ENCODE data around the gene DPP10. TPM values are rescaled to one million over a fixed set of nuclear protein-coding genes. Genes with fewer than 3 reads are reported as not detected.

The DPP10 gene
- total and polyA plus RNA-seq, 7 donors: 0.60 to 4.4 (median 3.5) TPM

DNA sequence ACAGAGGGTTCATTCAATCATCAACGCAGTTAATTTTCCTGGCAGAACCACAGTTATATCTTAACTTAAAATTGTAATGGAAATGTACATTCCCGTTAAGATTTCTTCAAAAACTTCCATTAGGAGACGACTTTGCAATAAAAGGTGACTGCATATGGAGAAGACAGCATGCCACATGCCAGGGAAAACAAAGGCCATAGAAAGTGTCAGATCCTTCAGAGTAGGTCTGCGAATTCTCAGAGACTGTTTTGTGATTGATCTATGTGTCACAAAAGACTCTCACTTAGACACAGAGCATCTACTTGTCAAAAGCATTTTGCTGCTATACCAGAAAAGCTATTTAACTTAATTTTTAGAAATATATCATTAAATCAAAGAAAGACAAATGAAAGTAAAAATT lies 274.6 kb downstream of the DPP10 start:
- no peak overlapping the region for H3K27ac ChIP-seq
- no peak for DNase-seq
- H3K4me3 ChIP-seq: no peak overlapping the region
- intact Hi-C loops (cut with DNase I): no loop called here
- TF ChIP-seq, protein P1, sequence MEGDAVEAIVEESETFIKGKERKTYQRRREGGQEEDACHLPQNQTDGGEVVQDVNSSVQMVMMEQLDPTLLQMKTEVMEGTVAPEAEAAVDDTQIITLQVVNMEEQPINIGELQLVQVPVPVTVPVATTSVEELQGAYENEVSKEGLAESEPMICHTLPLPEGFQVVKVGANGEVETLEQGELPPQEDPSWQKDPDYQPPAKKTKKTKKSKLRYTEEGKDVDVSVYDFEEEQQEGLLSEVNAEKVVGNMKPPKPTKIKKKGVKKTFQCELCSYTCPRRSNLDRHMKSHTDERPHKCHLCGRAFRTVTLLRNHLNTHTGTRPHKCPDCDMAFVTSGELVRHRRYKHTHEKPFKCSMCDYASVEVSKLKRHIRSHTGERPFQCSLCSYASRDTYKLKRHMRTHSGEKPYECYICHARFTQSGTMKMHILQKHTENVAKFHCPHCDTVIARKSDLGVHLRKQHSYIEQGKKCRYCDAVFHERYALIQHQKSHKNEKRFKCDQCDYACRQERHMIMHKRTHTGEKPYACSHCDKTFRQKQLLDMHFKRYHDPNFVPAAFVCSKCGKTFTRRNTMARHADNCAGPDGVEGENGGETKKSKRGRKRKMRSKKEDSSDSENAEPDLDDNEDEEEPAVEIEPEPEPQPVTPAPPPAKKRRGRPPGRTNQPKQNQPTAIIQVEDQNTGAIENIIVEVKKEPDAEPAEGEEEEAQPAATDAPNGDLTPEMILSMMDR (IDR thresholded peaks at IDR 0.05): no peak
- TF ChIP-seq EP300 (IDR thresholded peaks at IDR 0.05) (no peak), POLR2AphosphoS5 (IDR thresholded peaks at IDR 0.05) (no peak), POLR2A (IDR thresholded peaks at IDR 0.05) (no peak)
- no peaks in the 10 kb centered on the region for H3K27me3 ChIP-seq
- no peaks in the 10 kb centered on the region for H3K36me3 ChIP-seq
- 66 to 73% methylated on average over 4 of the region's 4 CpGs for WGBS, 2 donors
- no peaks in the 10 kb centered on the region for H3K9me3 ChIP-seq
- no peaks in the 10 kb centered on the region for H3K4me1 ChIP-seq

DNA sequence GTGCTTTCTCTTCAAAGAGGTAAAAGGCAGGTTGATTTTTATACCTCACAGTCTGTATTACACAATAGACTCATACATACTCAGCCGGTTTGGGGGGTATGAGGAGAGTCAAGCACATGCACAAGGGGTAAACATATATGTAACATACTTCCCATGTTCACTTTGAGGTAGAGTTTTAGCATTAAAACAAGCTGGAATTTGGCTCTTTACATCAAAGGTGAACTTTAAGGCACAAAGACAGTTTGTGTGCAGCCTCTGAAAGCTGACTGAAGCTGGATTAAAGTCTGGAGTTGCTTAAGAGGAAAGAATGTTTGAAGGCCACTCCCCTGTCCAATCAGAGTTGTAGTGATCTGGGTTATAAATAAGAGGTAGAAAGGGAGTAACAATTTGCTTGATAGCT lies 282.0 kb downstream of the DPP10 start:
- intact Hi-C loops (cut with DNase I): no loop called here
- 20 to 56% methylated on average over 1 of the region's 1 CpG for WGBS, 2 donors
- H3K4me3 ChIP-seq: no peak overlapping the region
- no peaks in the 10 kb centered on the region for H3K27me3 ChIP-seq
- no peak overlapping the region for H3K27ac ChIP-seq
- H3K4me1 ChIP-seq: no peaks in the 10 kb centered on the region
- H3K9me3 ChIP-seq: no peaks in the 10 kb centered on the region
- H3K36me3 ChIP-seq: no peaks in the 10 kb centered on the region
- TF ChIP-seq EP300 (IDR thresholded peaks at IDR 0.05) (no peak), POLR2AphosphoS5 (IDR thresholded peaks at IDR 0.05) (no peak), POLR2A (IDR thresholded peaks at IDR 0.05) (no peak)
- TF ChIP-seq, protein P1 (IDR thresholded peaks at IDR 0.05): no peak
- no peak for DNase-seq

DNA sequence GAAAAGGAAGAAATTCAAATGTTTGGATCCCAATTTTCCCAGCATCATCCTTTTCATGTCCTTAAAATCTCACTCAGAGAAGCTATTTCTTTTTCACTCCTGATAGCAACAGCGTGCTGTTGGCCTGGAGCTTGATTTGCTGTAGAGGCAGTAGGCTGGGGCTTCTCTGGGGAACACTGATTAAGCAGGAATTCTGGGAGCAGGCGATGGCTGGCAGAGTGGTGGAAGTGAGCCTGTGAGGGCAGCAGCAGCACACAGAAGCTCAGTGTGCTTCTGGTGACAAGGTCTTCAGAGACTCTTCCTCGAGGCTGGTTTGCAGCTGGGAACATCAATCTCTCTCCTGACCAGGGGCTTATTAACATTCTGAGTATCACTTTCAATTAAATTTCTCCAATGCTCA lies 284.6 kb downstream of the DPP10 start:
- Histone ChIP-seq H3K9me3 (no peaks in the 10 kb centered on the region), H3K27ac (no peak overlapping the region), H3K27me3 (no peaks in the 10 kb centered on the region), H3K4me3 (no peak overlapping the region), H3K4me1 (no peaks in the 10 kb centered on the region), H3K36me3 (no peaks in the 10 kb centered on the region)
- 66 to 74% methylated on average over 3 of the region's 3 CpGs for WGBS, 2 donors
- DNase-seq: no peak
- no peak for TF ChIP-seq POLR2A (IDR thresholded peaks at IDR 0.05)
- no peak for TF ChIP-seq POLR2AphosphoS5 (IDR thresholded peaks at IDR 0.05)
- TF ChIP-seq, protein P1 (IDR thresholded peaks at IDR 0.05): no peak
- no peak for TF ChIP-seq EP300 (IDR thresholded peaks at IDR 0.05)
- intact Hi-C loops (cut with DNase I): no loop called here

DNA sequence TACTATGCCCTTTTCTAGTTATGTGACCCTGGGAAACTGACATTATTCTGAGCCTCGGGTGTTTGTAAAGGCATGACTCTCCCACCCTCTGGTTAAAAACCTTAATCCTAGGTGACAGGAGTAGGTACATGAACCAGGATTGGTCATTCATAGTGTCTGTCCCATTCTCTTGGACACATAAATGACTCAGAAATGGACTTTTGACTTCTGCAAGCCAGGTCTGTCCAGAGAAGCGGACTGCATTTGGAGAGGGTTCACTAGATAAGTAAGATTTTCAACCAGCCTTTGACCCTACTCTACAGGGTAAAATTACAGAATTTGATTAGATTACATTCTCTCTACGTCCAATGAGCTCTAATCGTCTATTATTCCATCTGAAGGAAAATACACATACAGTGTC lies 285.9 kb downstream of the DPP10 start:
- 64 to 80% methylated on average over 4 of the region's 4 CpGs for WGBS, 2 donors
- H3K9me3 ChIP-seq: no peaks in the 10 kb centered on the region
- H3K27me3 ChIP-seq: no peaks in the 10 kb centered on the region
- TF ChIP-seq, protein P1 (IDR thresholded peaks at IDR 0.05): no peak
- TF ChIP-seq POLR2A (IDR thresholded peaks at IDR 0.05) (no peak), POLR2AphosphoS5 (IDR thresholded peaks at IDR 0.05) (no peak), EP300 (IDR thresholded peaks at IDR 0.05) (no peak)
- H3K4me1 ChIP-seq: no peaks in the 10 kb centered on the region
- intact Hi-C loops (cut with DNase I): no loop called here
- no peak overlapping the region for H3K4me3 ChIP-seq
- no peaks in the 10 kb centered on the region for H3K36me3 ChIP-seq
- no peak for DNase-seq
- H3K27ac ChIP-seq: no peak overlapping the region

DNA sequence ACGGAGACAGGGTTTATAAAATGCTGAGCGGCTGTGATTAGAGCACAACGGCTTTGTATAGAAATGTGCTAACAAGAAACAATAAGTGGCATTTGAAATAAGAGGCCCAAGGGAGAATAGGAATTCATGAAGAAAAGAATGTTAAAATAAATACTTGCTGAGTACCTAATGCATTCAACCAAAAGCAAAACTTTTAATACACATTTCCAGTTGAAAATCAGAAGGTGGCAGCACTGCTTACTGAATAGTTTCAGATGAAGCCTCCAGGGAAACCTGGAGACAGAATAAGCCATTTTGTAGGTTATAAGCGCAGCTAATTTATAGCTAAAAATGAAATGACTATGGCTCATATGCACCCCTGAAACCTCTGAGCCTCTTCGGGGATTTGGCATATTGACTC lies 286.6 kb downstream of the DPP10 start:
- DNase-seq: no peak
- Histone ChIP-seq H3K27ac (no peak overlapping the region), H3K9me3 (no peaks in the 10 kb centered on the region), H3K27me3 (no peaks in the 10 kb centered on the region), H3K4me1 (no peaks in the 10 kb centered on the region), H3K4me3 (no peak overlapping the region), H3K36me3 (no peaks in the 10 kb centered on the region)
- TF ChIP-seq POLR2A (IDR thresholded peaks at IDR 0.05): no peak
- TF ChIP-seq, protein P1 (IDR thresholded peaks at IDR 0.05): no peak
- TF ChIP-seq EP300 (IDR thresholded peaks at IDR 0.05): no peak
- TF ChIP-seq POLR2AphosphoS5 (IDR thresholded peaks at IDR 0.05): no peak
- intact Hi-C loops (cut with DNase I): no loop called here
- 76 to 79% methylated on average over 5 of the region's 5 CpGs for WGBS, 2 donors

Measured in sigmoid colon (tissue), 7 donors.